Stimulated activated CD4-positive, alpha-beta T cell treated with anti-CD3 and anti-CD28 coated beads, Interleukin-2, amount 100 ng/mL, for 24 hours (primary cell): ENCODE results near the gene RPTOR.

Experiments used
- DNase-seq, 2 donors: peaks; one replicate each; pipeline ENCODE4 v3.0.0-alpha.2; 2020

The RPTOR gene

GRCh38 chr17:80647746-80648145, 103.1 kb downstream of the RPTOR start:
- DNase-seq, result no peak

DNA sequence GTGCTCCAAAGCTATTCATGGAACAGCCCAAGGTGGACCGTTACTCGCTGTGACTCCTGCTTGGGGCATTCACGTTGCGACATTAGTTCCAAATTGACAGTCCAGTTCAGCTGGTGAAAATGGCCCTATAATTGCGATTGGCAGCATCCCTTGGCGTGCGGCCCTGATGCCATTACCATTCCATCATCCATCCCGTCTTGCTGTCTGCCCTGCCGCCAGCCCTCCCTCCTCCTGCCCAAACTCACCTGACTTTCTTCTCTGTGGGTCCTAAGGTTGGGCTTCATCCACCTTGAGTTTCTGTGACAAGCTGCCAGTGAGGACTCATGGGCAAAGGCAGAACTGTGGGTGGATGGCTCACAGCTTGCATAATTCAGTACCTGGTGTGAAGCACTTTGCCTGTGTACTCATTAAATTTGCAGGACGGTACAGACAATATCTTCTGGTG, 104.6 kb downstream of the RPTOR start:
- no peak for DNase-seq

DNA sequence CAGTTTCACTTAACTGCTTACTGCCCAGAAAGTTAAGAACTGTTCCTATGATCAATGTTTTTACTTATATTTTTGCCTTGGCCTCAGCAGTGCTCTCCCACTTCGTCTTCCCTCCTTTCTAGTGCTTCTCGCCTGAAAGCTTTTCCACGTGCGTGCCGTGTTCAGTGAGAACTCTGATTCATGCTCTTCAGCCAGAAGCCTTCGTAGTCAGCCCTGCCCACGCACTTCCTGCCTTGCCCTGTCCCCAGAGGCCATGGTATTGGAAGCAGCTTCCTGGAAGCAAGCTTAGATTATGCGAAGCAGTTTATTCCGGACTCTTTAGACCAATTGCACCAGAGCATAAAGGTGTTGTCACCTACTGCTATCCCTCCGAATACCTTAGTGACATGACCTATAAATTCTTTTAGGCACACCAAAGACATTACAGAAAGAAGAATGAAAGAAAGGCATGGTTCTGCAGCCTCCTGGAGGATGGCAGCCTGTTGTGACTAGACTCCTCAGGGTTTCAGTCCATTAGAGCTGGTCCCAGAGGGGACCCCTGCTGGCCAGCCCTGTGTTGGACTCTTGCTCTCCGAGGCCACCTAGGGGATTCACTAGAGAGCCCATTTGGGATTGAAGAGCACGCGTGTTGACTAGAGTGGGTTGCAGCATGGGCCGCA, 105.2 kb downstream of the RPTOR start:
- peak; percentile 82 to 84 for DNase-seq

GRCh38 chr17:80650331-80650672, 105.7 kb downstream of the RPTOR start:
- no peak for DNase-seq

DNA sequence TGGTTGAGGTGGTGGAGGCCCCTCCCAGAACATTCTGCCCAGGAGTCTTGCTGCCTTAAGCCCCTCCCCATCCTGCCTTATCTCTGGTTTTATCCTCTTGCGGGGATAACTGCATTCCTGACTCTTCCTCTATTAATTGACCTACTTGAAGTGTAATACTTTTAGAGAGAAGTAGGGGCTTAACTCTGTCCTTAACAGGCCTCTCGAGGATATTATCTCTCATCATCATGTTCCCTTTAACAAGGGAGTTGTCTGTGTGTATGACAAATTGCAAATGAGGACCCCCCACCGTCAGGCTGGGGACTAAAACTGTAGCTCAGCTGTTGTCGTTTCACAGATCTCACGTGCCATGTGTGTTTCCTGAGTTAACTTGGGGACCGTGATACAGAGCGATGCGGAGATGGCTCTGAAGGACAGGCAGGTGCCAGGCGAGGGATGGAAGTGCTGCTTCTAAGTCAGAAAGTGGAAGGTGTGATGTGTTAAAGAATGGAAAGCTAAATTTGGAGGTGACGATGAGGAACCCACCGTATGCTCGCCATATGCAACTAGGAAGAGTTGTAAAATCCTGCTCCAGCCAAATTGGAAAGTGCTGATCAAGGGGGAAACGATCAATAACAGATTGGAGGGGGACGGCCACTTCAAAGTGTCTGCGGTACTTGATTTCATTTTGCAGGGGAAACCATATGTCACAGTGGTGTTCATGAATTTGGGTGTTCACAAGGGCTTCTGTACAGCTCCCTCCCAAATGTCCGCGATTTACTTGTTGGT, 106.3 kb downstream of the RPTOR start:
- no peak for DNase-seq

- DNase-seq, result no peak
Measured at GRCh38 chr17:80652756-80653330, 108.2 kb downstream of the RPTOR start.

DNA sequence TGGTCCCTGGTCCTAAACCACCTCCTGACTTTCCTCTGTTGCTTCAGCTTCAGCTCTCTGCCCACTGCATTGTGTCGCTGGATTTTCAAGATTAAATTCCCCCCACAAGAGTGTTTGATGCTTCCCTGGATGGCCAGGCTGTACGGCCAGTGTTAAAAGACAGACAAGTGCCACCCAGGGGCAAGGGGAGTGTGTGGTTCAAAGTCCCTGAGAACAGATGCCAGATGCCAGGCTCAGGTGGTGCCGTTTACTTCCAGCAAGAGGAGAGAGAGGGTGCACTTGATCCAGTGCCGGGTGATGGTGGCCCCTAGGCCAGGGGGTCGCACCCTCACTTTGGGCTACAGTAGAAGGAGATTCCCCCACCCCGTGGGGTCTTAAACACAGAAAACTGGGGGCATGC, 109.2 kb downstream of the RPTOR start:
- DNase-seq, result no peak

GRCh38 chr17:80655608-80656007, 111.0 kb downstream of the RPTOR start:
- DNase-seq, result no peak

- DNase-seq, result no peak
Measured at GRCh38 chr17:80656590-80656989, 112.0 kb downstream of the RPTOR start.

GRCh38 chr17:80657561-80657960, 112.9 kb downstream of the RPTOR start:
- no peak for DNase-seq

GRCh38 chr17:80658821-80659220, 114.2 kb downstream of the RPTOR start:
- DNase-seq, result no peak

GRCh38 chr17:80659651-80660050, 115.0 kb downstream of the RPTOR start:
- DNase-seq, result no peak

DNA sequence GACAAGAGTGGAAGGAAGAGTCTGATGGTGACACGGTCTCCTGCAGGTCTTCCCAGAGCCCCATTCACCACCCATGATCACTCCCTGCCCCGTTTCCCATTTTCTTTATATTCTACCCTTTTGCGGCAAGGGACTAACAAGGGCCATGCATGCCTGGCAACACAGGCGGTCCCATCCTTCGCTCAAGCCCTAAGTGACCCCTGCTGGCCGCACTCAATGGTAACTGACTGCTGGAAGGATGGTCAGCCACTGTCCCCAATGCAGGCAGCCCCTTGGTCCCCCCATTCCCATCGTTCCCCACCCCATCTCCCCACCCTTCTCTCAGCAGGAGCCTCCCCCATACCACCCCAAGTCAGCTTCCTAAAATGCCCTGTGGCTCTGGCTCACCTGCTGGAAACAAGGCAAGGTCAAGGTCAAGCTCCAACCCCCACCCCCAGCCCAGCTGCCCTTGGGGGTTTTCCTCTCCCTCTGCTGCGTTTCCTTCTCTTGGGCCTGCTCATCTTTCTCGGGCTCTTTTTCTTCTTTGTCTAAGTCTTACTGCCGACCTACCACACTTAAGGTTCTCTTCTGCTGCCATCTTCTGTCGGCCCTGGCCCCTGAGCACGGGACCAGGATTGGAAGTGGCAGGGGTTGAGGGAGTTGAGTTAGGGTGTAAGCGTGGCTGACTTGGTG, 116.0 kb downstream of the RPTOR start:
- no peak for DNase-seq

DNA sequence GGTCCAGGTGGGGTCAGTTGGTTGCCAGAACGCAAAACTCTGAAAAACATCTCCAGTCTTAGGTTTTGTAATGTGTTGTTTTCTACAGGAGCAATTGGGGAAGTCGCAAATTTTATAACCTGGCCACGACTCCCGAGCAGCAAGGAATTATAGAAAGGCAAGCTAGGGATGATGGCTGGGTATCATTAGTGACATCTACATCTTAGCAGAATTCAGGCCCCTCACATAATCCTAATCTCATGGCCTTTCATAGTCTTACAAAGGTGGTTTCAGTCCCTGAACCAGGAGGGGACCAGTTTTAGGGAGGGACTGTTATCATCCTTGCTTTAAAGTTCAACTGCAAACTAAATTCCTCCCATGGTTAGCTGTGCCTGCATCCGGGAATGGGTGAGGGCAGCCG, 117.9 kb downstream of the RPTOR start:
- no peak for DNase-seq

DNA sequence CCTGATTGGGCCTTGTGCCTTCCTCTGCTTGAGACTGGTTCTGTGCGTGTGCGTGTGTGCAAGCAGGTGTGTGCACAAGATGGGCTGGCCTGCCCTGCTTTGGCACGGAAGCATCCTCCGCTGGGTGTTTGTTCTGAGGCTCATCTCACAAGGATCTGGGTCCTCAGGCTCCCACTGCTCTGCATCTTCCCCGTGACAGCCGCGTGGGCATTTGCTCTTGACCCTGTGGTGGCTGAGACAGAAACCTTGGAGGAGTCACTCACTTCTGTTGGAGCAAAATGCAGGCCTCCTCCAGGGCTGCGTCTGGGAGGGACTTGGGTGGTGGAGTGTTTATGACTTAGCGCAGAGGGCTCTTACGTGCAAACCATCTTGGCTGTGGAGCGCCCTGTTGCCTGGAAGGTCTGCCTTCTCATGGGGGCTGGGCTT, 119.2 kb downstream of the RPTOR start:
- DNase-seq, result peak; percentile 43 to 51

- DNase-seq, result peak in 1 of 2 donors; percentile 40
Measured at GRCh38 chr17:80664217-80664790, 119.7 kb downstream of the RPTOR start.

DNA sequence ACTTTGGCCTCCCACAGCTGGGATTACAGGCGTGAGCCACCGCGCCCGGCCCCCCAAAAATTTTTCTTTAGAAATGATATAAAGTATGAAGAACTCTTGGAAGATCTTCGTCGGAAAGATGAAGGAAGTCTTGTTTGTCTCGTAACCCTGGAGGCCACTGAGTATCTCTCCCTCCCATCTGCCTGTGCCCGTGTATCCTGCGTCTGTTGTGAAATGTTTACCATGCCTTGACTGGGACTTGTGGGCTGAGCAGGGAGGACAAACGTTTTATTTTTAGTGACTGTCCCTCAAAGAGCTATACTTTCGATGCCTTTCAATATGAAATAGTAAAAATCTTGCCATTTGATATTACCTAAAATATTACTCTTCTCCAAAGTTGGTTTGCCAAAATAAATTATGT, 121.2 kb downstream of the RPTOR start:
- no peak for DNase-seq

DNA sequence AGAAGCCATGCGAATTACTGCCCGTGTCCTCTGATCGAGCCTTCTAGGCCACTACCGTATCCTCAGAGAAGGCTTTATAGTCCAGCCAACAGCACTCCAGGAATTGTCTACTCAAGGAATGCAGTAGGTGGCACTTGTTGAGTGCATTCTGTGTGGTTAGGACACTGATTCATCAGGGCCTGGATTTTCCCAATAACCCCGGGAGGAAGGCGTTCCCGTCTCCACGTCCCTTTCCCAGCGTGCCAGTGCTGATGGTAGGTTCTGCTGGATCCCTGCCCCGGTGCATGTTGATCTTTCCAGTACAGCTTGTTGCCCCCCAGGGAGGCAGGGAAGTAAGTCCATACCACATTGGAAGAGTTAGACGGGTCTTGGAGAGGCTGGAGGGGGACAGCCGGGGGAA, 122.2 kb downstream of the RPTOR start:
- no peak for DNase-seq

DNA sequence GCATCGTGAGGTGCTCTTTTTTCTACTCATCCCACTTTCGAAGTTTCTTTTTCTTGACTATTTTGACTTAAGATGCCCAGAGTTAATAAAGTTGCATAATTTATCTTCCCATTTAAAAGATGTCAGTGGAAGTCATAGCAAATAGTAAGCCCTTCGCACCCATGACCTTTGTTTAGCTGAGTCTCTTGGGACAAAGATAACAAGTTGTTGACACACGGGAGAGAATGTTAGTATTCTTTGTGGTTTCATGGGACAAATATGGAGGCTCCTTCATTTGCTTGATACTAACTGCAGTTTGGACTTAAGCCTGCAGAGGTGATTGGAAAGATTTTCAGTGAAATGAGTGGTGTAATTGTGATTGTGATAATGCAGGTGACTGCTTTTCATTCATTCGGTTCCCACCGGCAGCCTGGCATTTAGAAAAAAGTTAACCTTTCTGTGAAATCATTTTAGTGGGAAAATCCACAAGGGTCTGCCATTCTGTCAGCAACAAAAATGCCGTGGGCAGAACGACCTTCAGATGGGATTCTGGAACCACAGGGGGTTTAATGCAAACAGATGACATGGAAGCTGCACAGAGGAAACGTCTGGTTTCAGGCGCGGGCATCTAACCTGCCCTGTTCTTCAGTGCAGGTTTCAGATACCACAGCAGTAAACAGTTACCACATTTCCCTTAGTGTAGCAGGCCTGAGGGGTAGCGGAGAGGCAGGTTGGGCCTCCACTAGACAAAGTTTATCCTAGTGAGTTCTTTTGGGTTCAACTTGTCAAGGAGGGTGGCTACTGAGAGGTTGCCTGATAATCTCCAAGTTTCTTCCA, 123.0 kb downstream of the RPTOR start:
- DNase-seq, result peak in 1 of 2 donors; percentile 31

DNA sequence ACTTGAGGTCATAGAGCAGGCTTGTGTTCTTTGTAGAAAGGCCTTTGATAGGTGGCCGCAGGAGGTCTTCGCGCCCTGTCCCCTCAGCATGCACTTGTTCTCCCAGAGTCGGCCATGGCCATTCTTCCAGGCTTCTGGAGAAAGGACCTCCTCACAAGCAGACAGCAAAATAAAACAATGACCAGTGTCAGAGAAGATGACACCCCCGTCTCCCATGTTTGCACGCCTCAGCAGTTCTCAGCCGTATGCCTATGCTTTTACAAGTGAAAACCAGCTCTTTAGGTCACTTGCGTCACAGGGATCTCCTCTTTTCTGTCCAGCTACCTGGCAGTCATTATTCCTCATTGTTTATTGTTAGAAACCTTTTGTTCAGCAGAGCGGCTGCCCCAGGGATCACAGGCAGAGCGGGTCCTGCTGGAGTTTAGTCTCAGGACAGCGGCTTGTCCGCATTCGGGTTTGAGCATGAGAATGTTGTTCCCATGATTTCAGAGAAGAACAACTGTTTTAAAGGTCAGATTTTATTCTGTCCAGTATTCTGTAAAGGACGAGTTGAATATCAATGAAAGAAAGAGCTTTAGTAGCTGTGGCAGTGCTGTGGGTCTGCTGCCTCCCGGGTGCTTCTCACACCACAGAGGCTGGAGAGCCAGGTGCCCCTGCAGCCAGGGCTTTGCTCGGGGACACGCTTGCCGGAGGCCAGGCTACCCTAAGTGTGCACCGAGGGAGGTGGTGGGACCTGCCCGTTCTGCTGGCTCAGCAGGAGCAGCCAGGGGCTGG, 123.9 kb downstream of the RPTOR start:
- DNase-seq, result no peak

GRCh38 chr17:80671039-80671824, 126.6 kb downstream of the RPTOR start:
- no peak for DNase-seq
